Activated naive CD8-positive, alpha-beta T cell treated with anti-CD3 and anti-CD28 coated beads for 36 hours (primary cell): ENCODE measurements around the gene CHN2. TPM values are rescaled to one million over a fixed set of nuclear protein-coding genes. Genes with fewer than 3 reads are reported as not detected.
"Not testable (repeated sequence)": the region's sequence is repeated elsewhere in the genome, so short reads cannot be mapped to it uniquely, and the experiment has no call there.

Experiments
- DNase-seq: peaks from one replicate; pipeline ENCODE4 v3.0.0; 2021
- H3K27ac Mint-ChIP-seq: one replicate; pipeline ENCODE4 v1.8.0; 2022; ENCODE audit warnings: mild to moderate bottlenecking, moderate library complexity, mixed read lengths
- H3K27me3 Mint-ChIP-seq: one replicate; pipeline ENCODE4 v1.8.0; 2022; ENCODE audit warnings: mild to moderate bottlenecking, mixed read lengths
- H3K36me3 Mint-ChIP-seq: one replicate; pipeline ENCODE4 v1.8.0; 2021; ENCODE audit warnings: mild to moderate bottlenecking, mixed read lengths
- H3K4me1 Mint-ChIP-seq: one replicate; pipeline ENCODE4 v1.8.0; 2021; ENCODE audit warnings: mixed read lengths
- H3K4me3 Mint-ChIP-seq: one replicate; pipeline ENCODE4 v1.8.0; 2022; ENCODE audit warnings: mild to moderate bottlenecking, moderate library complexity, mixed read lengths
- H3K9me3 Mint-ChIP-seq: one replicate; pipeline ENCODE4 v1.8.0; 2022; ENCODE audit warnings: mixed read lengths
- total RNA-seq, 2 experiments: library from RNA; stranded (reverse); gene quantifications; one replicate each; pipeline ENCODE4 v1.2.3, GENCODE V29; 2021

Gene CHN2
- total RNA-seq, 2 experiments from 2014 or later: 0.80 to 1.6 TPM

DNA sequence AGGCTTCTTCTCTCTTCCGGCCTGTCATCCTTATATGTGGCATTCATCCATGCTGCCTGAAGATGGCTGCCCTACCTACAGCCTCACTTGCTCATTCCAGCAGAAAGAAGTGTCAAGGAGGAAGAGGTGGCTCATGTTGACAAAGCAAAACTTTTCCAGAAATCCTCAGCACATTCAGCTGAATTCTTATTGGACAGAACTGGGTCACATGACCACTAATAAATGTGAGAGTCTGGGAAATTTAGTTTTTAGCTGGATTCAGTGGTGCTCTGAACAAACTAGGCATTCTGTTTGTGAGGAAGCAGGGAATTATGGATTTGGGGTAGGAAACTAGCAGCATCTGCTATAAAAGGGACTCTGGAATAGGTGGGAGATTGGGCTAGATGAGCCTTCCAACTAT lies 58.6 kb downstream of the CHN2 start:
- no peaks in the 10 kb centered on the region for H3K27me3 Mint-ChIP-seq

DNA sequence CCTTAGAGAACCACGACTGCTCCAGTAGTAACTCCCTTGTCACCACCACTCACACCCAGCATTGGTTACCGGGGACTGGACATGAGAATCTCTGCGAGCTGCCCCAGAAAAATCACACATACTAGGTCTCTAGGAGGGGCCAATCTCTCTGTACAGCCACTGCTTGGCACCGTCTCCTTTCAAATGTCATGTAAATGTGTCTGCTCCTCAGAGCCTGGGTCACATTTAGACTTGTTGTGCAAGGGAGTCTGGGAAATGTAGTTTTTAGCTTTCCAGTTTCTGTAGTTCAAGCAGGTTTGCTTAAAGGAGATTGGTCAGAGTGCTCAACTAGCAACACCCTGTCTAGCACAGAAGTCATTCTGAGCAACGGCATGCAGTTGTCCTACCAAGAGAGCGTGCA lies 60.0 kb downstream of the CHN2 start:
- Mint-ChIP-seq H3K27me3 (no peaks in the 10 kb centered on the region), H3K27ac (no peak overlapping the region), H3K4me1 (no peaks in the 10 kb centered on the region), H3K36me3 (no peaks in the 10 kb centered on the region), H3K9me3 (no peaks in the 10 kb centered on the region), H3K4me3 (no peak overlapping the region)
- DNase-seq: no peak

More for the DNA sequence above, 58.6 kb downstream of the CHN2 start:
- no peak for DNase-seq
- Mint-ChIP-seq H3K9me3 (no peaks in the 10 kb centered on the region), H3K27ac (no peak overlapping the region), H3K4me3 (no peak overlapping the region), H3K4me1 (no peaks in the 10 kb centered on the region), H3K36me3 (no peaks in the 10 kb centered on the region)

DNA sequence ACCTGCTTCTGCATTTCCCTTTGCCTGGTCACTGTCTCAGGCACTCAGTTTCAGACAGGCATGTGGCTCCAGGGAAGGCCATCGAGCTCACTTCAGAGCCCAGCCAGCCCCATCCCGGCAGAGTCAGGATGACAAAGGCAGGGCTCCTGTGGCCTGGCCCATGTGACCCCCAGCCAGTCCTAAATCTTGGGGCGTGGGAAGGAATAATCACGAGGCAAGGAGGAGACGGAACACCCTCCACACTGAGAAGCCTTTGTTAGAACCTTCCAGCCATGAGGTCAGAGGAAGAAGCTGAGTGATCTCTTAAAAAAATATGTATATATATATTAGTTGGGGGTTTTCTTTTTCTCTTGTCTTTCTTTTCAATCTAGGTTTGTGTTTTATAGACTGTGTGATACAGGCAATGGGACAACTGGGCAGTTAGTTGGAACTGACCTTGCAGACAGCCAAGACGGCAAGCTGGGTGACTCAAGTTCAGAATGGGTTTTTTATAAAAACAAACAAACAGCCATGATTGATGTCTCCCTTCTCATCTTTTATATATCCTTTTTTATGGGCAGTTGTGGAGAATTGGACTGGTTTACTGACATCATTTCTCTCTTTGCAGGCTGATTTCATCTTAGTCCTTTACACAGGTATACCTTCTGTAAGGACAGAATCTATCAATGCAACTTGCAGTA lies 60.8 kb downstream of the CHN2 start:
- Mint-ChIP-seq H3K36me3 (no peaks in the 10 kb centered on the region), H3K27ac (no peak overlapping the region), H3K27me3 (no peaks in the 10 kb centered on the region), H3K4me1 (no peaks in the 10 kb centered on the region), H3K4me3 (no peak overlapping the region), H3K9me3 (no peaks in the 10 kb centered on the region)
- DNase-seq: no peak

DNA sequence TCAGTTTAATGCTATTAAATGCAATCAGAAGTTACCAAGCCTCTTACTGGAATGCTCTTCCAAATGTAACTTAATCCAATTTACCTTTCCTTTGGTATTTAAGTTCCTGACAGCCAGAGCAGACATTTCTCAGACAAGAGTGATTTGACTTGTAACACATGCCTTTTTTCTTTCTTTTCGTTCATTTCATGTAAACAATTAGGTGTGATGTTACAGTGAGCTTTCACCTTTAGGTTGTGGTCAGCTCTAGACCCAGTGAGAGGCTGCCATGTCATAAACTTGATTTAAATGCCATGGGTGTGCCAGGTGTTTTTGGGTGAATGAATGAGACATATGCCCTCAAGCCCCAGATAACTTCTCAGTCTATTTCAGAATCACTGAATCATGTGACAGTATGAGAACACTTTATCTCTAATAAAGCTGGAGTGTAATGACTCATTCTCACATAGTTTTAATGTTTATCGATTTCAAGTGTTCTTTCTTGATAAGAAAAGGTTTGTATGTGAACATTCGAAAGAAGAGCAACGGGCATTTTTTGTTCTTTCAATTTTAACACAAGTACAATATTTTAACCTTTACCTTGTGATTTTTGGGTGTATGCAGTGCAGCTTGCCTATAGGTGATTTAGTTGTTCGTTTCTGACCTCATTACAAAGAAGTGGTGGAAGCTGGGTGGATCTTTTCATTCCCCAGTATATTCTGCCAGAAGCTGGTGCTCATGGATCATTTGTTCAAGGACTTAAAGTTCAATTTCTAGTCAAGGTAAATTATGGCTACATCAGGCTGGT lies 61.5 kb downstream of the CHN2 start:
- no peaks in the 10 kb centered on the region for H3K27me3 Mint-ChIP-seq
- no peaks in the 10 kb centered on the region for H3K9me3 Mint-ChIP-seq
- H3K27ac Mint-ChIP-seq: no peak overlapping the region
- no peak overlapping the region for H3K4me3 Mint-ChIP-seq
- no peak for DNase-seq
- H3K36me3 Mint-ChIP-seq: no peaks in the 10 kb centered on the region
- H3K4me1 Mint-ChIP-seq: no peaks in the 10 kb centered on the region

DNA sequence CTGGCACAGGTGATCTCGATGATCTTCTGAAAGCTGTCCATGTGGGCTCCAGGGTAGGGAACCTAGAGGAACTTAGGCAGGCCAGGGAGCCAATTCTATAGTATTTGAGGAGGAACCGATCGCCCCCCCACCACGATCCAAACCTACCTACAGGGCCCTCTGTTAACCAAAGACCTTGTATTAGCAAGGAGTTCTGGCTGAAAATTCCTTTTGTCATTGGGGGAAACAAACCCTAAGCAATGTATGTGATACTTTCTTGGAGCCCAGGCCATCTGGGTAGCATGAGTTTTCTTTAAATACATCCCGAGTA lies 62.1 kb downstream of the CHN2 start:
- Mint-ChIP-seq H3K27me3 (no peaks in the 10 kb centered on the region), H3K9me3 (no peaks in the 10 kb centered on the region), H3K4me1 (no peaks in the 10 kb centered on the region), H3K27ac (no peak overlapping the region), H3K36me3 (no peaks in the 10 kb centered on the region), H3K4me3 (no peak overlapping the region)
- DNase-seq: no peak

DNA sequence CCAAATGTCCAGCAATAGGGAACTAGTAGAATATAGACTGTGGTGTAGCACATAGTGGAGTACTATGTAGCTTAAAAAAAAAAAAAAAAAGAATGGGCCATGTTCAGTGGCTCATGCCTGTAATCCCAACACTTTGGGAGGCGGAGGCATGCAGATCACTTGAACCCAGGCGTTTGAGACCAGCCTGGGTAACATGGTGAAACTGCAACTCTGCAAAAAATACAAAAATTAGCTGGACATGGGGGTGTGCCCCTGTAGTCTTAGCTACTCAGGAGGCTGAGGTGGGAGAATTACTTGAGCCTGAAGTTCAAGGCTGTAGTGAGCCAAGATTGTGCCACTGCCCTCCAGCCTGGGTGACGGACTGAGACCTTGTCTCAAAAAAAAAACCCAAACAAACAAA lies 64.4 kb downstream of the CHN2 start:
- no peak overlapping the region for H3K4me3 Mint-ChIP-seq
- H3K36me3 Mint-ChIP-seq: no peaks in the 10 kb centered on the region
- no peak for DNase-seq
- H3K4me1 Mint-ChIP-seq: no peaks in the 10 kb centered on the region
- no peak overlapping the region for H3K27ac Mint-ChIP-seq
- H3K27me3 Mint-ChIP-seq: no peaks in the 10 kb centered on the region
- peaks cover 3% of the 10 kb centered on the region for H3K9me3 Mint-ChIP-seq

DNA sequence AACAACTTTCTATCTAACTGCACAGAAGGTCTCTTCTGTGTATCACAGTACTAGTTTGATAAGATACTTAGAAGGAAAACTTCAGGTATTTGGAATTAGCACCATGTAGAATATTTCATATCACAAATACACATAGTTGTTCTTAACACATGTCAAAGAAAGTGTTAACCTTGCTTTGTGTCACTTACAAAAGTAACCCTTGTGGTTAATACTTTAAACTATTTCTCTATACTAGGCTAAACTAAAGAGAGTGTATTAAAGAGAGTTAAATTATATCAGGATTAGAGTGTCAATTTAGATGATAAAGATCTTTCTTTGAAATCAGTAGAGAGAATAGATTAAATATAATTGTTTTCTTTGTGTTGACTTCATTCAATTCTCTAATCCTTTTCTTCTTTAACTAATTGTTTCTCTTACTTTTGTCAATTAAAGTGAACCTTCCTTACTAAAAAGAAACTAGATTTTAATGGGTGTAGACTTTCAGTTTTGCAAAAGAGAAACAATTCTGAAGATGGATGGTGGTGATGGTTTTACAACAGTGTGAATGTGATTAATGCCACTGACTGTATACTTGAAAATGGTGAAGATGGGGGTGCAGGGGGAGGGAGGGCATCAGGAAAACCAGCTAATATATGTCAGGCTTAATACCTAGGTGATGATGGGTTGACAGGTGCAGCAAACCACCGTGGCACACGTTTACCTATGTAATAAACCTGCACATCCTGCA lies 67.8 kb downstream of the CHN2 start:
- no peak overlapping the region for H3K4me3 Mint-ChIP-seq
- peaks cover 5% of the 10 kb centered on the region for H3K27me3 Mint-ChIP-seq
- peaks cover 9% of the 10 kb centered on the region for H3K9me3 Mint-ChIP-seq
- DNase-seq: no peak
- no peak overlapping the region for H3K27ac Mint-ChIP-seq
- H3K4me1 Mint-ChIP-seq: peaks cover 9% of the 10 kb centered on the region
- peaks cover 6% of the 10 kb centered on the region for H3K36me3 Mint-ChIP-seq

DNA sequence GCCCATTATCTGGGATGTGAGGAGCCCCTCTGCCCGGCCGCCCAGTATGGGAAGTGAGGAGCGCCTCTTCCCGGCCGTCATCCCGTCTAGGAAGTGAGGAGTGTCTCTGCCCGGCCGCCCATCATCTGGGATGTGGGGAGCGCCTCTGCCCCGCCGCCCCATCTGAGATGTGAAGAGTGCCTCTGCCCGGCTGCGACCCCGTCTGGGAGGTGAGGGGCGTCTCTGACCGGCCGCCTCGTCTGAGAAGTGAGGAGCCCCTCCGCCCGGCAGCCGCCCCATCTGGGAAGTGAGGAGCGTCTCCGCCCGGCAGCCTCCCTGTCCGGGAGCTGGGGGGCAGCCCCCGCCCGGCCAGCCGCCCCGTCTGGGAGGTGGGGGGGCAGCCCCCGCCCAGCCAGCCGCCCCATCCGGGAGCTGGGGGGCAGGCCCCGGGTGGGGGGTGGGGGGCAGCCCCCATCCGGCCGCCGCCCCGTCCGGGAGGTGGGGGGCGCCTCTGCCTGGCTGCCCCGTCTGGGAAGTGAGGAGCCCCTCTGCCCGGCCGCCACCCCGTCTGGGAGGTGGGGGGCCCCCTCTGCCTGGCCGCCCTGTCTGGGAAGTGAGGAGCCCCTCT lies 69.1 kb downstream of the CHN2 start:
- not testable (repeated sequence) for DNase-seq, H3K9me3 Mint-ChIP-seq, H3K27me3 Mint-ChIP-seq, H3K36me3 Mint-ChIP-seq, H3K4me3 Mint-ChIP-seq, H3K27ac Mint-ChIP-seq
- H3K4me1 Mint-ChIP-seq: peaks cover 14% of the 10 kb centered on the region

DNA sequence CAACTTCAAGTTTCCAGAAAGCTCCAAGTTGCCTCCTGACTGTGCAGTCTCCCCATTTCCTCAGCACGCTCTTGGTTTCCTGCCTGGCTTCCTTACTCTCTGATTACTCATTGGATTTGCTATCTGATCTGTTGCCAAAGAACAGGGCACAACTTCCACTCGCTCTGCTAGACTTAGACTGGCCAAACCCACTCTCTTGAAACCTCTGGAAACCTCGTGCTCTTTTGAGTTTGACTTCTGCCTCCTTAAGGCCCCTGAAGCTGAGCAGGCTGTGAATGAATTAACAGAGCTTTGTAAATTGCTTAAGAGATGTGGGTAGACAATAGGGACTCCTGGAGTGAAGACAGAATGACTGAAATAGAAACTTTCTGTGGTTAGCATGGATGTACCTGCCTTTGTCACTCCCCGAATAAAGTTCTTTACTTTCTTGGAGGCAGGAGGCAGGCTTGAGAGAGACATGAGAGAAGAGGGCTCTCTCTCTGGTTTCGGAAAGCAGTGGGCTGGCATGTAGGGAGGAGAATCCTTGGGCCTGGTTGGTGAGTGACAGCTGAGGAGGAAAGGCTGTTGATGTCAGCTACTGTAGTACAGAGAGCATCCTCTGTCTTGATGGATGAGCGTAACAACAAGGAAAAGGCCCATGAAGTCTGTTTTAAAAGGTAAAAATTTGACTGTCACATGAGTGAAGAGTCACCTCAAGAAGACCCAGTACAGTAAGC lies 70.8 kb downstream of the CHN2 start:
- H3K4me1 Mint-ChIP-seq: peaks cover 14% of the 10 kb centered on the region
- no peak overlapping the region for H3K4me3 Mint-ChIP-seq
- H3K36me3 Mint-ChIP-seq: peaks cover 6% of the 10 kb centered on the region
- H3K9me3 Mint-ChIP-seq: peaks cover 9% of the 10 kb centered on the region
- no peak overlapping the region for H3K27ac Mint-ChIP-seq
- no peak for DNase-seq
- H3K27me3 Mint-ChIP-seq: peaks cover 9% of the 10 kb centered on the region

DNA sequence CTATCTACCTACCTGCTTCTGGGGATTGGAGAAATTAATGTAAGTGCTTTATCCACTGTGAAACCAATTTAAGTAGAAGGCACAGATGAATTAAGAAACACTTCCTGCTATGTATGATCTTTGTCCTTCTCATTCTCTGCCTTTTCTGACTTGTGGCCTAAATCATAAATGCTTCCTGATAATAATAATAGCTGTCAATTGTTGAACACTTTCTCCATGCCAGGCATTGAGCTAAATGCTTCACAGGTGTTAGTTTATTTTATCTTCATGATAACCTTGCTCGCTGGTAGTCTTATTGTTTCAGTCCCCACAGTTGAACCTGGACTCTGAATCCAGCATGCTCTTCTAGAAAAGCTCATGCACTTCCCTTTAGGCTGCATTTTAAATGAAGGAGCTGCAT lies 75.4 kb downstream of the CHN2 start:
- Mint-ChIP-seq H3K27ac (no peak overlapping the region), H3K9me3 (peaks cover 6% of the 10 kb centered on the region), H3K27me3 (peaks cover 13% of the 10 kb centered on the region), H3K4me1 (peaks cover 23% of the 10 kb centered on the region), H3K36me3 (peaks cover 6% of the 10 kb centered on the region), H3K4me3 (no peak overlapping the region)
- no peak for DNase-seq

DNA sequence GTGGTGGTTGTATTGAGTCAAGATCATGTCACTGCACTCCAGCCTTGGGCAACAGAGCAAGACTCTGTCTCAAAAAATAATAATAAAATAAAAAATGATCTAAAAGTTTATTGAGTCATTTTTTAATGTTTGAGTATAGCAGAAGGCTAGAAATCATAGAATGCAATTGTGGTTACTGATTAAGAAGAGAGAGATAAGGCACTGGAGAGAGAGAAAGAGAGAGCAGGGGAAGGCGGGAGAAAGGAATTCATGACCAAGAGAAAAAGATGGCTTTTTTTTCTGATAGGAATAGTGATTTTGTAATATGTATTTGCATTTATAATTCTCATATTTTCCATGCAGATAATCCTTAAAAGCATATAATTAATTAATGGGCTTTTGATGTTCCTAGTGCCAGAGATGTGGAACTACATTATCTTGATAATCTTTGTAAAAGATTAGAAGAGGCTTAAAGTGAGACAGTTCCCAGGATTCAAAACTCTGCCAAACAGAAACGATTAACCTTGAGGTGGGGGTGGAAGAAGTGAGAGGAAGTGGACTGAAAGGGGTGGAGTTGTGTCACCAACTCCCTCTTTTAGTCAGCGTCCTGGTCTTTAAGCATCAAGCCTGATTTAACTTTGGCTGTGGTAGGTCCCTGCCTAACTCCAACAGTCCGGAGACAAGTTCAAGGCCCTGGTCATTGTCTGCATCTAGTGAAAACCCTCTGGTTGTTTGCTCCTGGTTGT lies 76.2 kb downstream of the CHN2 start:
- Mint-ChIP-seq H3K27ac (no peak overlapping the region), H3K4me1 (peaks cover 15% of the 10 kb centered on the region)

DNA sequence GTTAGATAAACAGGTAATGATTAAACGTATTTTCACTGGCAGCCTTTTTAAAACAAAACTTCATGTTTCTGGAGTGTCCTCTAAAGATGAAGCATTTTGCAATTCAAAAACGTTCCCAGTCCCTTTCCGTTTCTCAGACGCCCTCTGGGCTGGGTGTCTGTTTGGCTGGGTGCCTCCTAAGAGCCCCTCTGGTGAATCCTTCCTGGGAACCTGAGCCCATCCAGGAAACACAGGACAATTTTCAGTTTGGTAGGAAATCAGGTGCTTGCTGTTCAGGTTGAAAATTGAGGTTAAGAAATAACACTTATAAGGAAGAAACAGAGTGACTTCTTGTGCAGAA lies 76.7 kb downstream of the CHN2 start:
- no peaks in the 10 kb centered on the region for H3K9me3 Mint-ChIP-seq
- peaks cover 8% of the 10 kb centered on the region for H3K27me3 Mint-ChIP-seq
- H3K36me3 Mint-ChIP-seq: no peaks in the 10 kb centered on the region
- DNase-seq: no peak
- H3K27ac Mint-ChIP-seq: no peak overlapping the region
- H3K4me1 Mint-ChIP-seq: peaks cover 14% of the 10 kb centered on the region
- H3K4me3 Mint-ChIP-seq: no peak overlapping the region

More for the DNA sequence above, 76.2 kb downstream of the CHN2 start:
- Mint-ChIP-seq H3K9me3 (no peaks in the 10 kb centered on the region), H3K4me3 (no peak overlapping the region), H3K27me3 (peaks cover 11% of the 10 kb centered on the region), H3K36me3 (no peaks in the 10 kb centered on the region)
- DNase-seq: no peak

DNA sequence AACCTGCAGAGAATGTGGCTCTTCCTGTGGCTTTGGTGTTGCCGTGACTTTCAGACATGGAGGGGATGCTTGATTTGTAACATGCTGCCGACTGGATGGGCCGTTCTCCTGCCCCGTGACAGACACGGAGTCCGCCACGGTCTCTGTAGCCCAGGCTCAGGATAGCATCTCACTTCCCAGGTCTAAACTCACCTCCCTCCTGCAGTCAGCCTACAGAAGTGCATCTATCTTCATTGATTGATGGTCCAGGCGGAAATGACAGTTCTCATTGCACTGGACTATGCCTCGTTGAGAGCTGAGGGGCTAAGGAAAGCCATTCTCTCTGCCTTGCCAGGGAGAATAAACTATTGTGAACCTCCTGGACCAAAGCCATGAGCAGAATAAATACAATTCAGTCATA lies 77.5 kb downstream of the CHN2 start:
- H3K36me3 Mint-ChIP-seq: no peaks in the 10 kb centered on the region
- H3K4me1 Mint-ChIP-seq: peaks cover 14% of the 10 kb centered on the region
- H3K4me3 Mint-ChIP-seq: no peak overlapping the region
- peaks cover 8% of the 10 kb centered on the region for H3K27me3 Mint-ChIP-seq
- H3K27ac Mint-ChIP-seq: no peak overlapping the region
- no peak for DNase-seq
- no peaks in the 10 kb centered on the region for H3K9me3 Mint-ChIP-seq
